OCI-M2 (cell line): ENCODE data around the gene LIG4.

Experiments used
- DNase-seq: peaks from one replicate; lab custom pipeline; 2025; ENCODE audit not compliant: unreplicated experiment; lab: John Stamatoyannopoulos, UW

LIG4 gene

GRCh38 chr13:108194435-108194936 is 20.9 kb downstream of the LIG4 start:
- no peak for DNase-seq

- no peak for DNase-seq
These were observed 21.5 kb downstream of the LIG4 start for GRCh38 chr13:108193806-108194205.

GRCh38 chr13:108190897-108191296 is 24.4 kb downstream of the LIG4 start:
- no peak for DNase-seq

- no peak for DNase-seq
These were observed 27.1 kb downstream of the LIG4 start for GRCh38 chr13:108188260-108188659.

GRCh38 chr13:108185223-108185622 is 30.1 kb downstream of the LIG4 start:
- no peak for DNase-seq

- no peak for DNase-seq
These were observed 32.7 kb downstream of the LIG4 start for GRCh38 chr13:108182652-108183051.

- no peak for DNase-seq
These were observed 37.3 kb downstream of the LIG4 start for GRCh38 chr13:108178078-108178477.

GRCh38 chr13:108176685-108177274 is 38.6 kb downstream of the LIG4 start:
- no peak for DNase-seq

- DNase-seq = no peak
These were observed 46.4 kb downstream of the LIG4 start for GRCh38 chr13:108168929-108169328.

- DNase-seq = no peak
These were observed 49.3 kb downstream of the LIG4 start for GRCh38 chr13:108166078-108166477.

GRCh38 chr13:108158746-108159145 is 56.6 kb downstream of the LIG4 start:
- DNase-seq = no peak
